GM12865 (cell line): ENCODE data around the gene ANKRD45.
A peak's percentile ranks its signal among the peaks of the same experiment; 100 is the strongest.
"Not testable (repeated sequence)": the region's sequence is repeated elsewhere in the genome, so short reads cannot be mapped to it uniquely, and the experiment has no call there.

Experiments
- DNase-seq: peaks from one replicate; pipeline ENCODE4 v3.0.0; 2010; ENCODE audit warnings: low read depth
- H3K4me3 ChIP-seq: 2 replicates; pipeline ENCODE4 v1.5.1; 2011; ENCODE audit warnings: mild to moderate bottlenecking, low read depth, low read length, control low read depth
- CTCF ChIP-seq: IDR thresholded peaks from 2 replicates; pipeline ENCODE4 v1.5.1; 2011; ENCODE audit warnings: low read length, control low read depth, low read depth, inconsistent platforms; ENCODE audit not compliant: insufficient read depth; ENCODE audit errors: missing control alignments

ANKRD45 gene

DNA sequence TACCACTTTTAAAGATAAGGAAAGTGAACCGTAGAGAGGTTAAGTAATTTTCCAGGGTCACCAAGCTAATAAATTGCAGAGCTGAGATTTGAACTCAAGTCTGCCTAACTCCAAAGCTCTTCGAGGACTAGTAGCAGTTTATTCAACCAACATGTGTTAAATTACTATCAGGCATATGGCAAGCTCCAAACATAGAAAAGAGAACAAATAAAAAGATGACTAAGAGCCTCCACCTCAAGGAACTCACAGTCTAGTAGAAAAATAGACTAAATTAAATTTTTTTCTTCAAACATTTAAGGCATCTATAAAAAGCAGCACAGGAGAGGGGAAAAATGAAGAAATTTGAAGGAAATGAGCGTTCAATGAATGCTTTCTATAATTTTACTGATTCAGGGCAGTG lies 89.0 kb downstream of the ANKRD45 start:
- no peak for TF ChIP-seq CTCF
- DNase-seq, result no peak
- H3K4me3 ChIP-seq, result no peak overlapping the region

DNA sequence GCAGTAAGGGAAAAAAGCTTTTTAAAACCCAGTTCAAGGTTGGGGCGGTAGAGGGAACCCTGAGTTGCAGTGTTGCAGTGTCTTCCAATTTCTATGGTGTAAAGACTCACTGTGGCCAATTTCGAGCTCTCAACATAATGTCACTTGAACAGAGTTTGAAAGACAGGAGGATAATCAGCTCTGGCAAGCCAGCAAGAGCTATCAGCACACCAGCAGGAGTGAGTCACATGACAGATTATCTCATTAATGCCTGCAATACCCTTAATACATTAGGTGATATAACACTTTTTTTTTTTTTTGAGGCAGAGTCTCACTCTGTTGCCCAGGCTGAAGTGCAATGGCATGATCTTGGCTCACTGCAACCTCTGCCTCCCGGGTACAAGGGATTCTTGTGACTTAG lies 89.6 kb downstream of the ANKRD45 start:
- no peak for DNase-seq
- TF ChIP-seq CTCF, result no peak
- H3K4me3 ChIP-seq, result no peak overlapping the region

GRCh38 chr1:173573596-173573995 lies 96.1 kb downstream of the ANKRD45 start:
- no peak overlapping the region for H3K4me3 ChIP-seq
- no peak for TF ChIP-seq CTCF
- no peak for DNase-seq

- TF ChIP-seq CTCF, result no peak
- no peak overlapping the region for H3K4me3 ChIP-seq
- DNase-seq, result no peak
Observed at GRCh38 chr1:173572201-173572873, 97.3 kb downstream of the ANKRD45 start.

- TF ChIP-seq CTCF, result no peak
- DNase-seq, result peak; percentile 50
- H3K4me3 ChIP-seq, result no peak overlapping the region
Observed at GRCh38 chr1:173570370-173571007, 99.2 kb downstream of the ANKRD45 start.

DNA sequence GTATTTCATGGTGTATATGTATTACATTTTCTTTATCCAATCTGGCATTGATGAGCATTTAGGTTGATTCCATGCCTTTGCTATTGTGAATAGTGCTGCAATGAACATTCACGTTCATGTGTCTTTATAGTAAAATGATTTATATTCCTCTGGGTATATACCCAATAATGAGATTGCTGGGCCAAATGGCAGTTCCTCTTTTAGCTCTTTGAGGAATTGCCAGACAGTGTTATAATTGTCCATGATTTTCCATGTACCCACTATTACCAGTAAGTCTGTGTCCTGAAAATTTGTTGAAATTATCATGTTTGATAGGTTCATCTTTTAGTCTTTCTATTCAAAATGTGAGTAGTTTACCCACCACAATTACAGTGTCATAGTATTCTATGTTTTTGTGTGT lies 101.2 kb downstream of the ANKRD45 start:
- H3K4me3 ChIP-seq, result no peak overlapping the region
- no peak for TF ChIP-seq CTCF
- no peak for DNase-seq

DNA sequence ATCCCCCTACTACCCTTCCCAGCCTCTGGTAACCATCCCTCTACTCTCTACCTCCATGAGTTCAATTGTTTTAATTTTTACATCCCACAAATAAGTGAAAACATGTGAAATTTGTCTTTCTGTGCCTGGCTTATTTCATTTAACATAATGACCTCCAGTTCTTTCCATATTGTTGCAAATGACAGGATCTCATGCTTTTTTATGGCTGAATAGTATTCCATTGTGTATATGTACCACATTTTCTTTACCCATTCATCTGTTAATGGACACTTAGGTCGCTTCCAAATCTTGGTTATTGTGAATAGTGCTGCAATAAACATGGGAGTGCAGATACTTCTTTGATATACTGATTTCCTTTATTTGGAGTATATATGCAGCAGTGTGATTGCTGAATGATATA lies 105.8 kb downstream of the ANKRD45 start:
- H3K4me3 ChIP-seq, DNase-seq: not testable (repeated sequence)
